Fibroblast of lung (primary cell): ENCODE results near the gene PTGS1.

Source experiments
- EZH2 ChIP-seq: IDR thresholded peaks from 2 replicates; pipeline ENCODE4 v1.5.1; 2012; ENCODE audit warnings: low read length, control low read depth, mild to moderate bottlenecking; ENCODE audit errors: missing control alignments
- TF ChIP-seq, protein P1 (sequence below), 2 donors: IDR thresholded peaks in 1 of 2; conservative IDR thresholded peaks in 1 of 2; 1 replicate in 1 of 2; 2 replicates in 1 of 2; pipeline ENCODE4 v1.5.1; 2011 to 2012; ENCODE audit warnings: low read length in 2 of 2, control low read depth in 1 of 2, inconsistent platforms in 1 of 2, low read depth in 1 of 2, mild to moderate bottlenecking in 1 of 2

DNA sequence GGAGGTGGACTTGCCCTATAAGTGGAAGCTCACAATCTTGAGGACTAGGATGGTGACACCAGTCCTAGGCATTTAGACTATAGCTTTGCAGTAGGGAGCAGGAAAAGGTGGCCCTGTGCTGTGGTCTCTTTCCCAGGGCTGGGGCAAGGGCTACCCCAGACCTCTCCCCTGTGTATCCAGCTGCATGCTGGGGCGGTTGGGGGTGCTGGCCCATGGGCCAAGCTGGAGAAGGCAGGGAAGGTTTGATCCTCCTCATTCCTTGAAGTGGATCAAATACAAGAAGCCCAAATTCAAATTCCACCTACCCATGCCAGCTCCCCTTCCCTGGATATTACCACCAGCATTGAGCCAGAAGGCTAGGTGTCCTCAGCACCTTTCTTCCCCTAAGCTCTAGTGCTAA is 2.2 kb upstream of the PTGS1 start:
- TF ChIP-seq, protein P1, sequence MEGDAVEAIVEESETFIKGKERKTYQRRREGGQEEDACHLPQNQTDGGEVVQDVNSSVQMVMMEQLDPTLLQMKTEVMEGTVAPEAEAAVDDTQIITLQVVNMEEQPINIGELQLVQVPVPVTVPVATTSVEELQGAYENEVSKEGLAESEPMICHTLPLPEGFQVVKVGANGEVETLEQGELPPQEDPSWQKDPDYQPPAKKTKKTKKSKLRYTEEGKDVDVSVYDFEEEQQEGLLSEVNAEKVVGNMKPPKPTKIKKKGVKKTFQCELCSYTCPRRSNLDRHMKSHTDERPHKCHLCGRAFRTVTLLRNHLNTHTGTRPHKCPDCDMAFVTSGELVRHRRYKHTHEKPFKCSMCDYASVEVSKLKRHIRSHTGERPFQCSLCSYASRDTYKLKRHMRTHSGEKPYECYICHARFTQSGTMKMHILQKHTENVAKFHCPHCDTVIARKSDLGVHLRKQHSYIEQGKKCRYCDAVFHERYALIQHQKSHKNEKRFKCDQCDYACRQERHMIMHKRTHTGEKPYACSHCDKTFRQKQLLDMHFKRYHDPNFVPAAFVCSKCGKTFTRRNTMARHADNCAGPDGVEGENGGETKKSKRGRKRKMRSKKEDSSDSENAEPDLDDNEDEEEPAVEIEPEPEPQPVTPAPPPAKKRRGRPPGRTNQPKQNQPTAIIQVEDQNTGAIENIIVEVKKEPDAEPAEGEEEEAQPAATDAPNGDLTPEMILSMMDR (conservative IDR thresholded peaks at IDR 0.05 in 1 of 2, IDR thresholded peaks at IDR 0.05 in 1 of 2; ENCODE audit: low read depth in 1 of 2, low read length in 2 of 2): no peak
- no peak for TF ChIP-seq EZH2
